ENCODE results near the gene KCNQ5.

Gene KCNQ5

DNA sequence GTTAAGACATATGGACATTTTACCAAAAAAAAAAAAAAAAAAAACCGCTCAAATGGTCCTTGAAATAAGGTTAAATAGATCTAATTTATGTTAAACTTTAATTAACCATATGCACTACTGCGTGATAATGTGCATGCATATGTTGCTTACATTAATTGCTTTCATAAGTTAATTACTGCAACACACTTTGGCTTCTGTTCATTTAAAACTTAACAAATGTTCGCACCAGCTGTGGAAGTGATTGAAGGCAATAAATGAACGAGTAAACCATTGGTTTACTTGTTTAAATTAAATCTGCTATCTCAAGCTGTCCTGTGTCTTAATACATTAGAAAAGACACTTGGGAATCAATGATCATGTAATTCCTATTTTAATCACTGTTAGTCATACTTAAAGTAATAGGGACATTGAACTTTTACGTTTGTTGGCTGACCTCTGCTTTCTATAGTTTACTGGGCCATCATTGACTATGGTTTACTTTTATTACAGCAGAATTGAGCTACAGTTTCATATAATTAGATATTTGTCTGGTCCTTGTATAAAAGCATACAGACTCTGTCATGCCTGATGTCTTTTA, 308.8 kb downstream of the KCNQ5 start:
- H3K27ac ChIP-seq, result peak overlapping the region; percentile 85
- no peaks in the 10 kb centered on the region for H3K9me3 ChIP-seq (ENCODE audit: severe bottlenecking)

DNA sequence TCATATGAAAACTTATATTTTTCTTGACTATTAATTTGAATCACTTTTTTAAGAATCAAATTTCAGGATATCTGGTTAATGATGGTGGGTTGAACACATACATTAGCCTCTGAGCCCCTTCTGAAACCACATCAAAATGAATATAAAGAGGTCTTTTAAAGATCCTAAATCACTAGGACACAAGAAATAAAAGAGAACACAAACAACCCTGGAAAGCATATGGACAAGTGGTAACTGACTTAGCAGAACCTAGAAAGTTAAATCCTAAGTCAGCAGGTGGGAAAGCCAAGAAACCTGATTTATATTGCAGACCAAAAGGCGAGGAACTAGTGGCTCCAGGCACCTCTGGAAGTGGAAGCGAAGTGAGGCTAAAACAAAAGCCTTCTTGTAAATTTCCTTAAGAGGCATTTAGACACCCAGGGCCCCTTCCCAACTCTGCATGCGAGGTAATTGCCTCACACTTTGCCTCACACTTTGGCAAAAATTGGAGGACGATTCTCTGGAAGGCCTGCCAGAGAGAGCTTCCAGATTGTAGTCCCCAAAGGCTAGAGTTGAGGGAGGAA, 309.5 kb downstream of the KCNQ5 start:
- peak overlapping the region; percentile 85 for H3K27ac ChIP-seq
- no peak overlapping the region for H3K4me3 ChIP-seq (ENCODE audit: low read depth, low read length)
- peak; percentile 52 for DNase-seq
- no peaks in the 10 kb centered on the region for H3K36me3 ChIP-seq
- H3K9me3 ChIP-seq (ENCODE audit: severe bottlenecking), result no peaks in the 10 kb centered on the region
- TF ChIP-seq, protein P1, sequence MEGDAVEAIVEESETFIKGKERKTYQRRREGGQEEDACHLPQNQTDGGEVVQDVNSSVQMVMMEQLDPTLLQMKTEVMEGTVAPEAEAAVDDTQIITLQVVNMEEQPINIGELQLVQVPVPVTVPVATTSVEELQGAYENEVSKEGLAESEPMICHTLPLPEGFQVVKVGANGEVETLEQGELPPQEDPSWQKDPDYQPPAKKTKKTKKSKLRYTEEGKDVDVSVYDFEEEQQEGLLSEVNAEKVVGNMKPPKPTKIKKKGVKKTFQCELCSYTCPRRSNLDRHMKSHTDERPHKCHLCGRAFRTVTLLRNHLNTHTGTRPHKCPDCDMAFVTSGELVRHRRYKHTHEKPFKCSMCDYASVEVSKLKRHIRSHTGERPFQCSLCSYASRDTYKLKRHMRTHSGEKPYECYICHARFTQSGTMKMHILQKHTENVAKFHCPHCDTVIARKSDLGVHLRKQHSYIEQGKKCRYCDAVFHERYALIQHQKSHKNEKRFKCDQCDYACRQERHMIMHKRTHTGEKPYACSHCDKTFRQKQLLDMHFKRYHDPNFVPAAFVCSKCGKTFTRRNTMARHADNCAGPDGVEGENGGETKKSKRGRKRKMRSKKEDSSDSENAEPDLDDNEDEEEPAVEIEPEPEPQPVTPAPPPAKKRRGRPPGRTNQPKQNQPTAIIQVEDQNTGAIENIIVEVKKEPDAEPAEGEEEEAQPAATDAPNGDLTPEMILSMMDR (IDR thresholded peaks at IDR 0.05; ENCODE audit: low read depth, low read length), result no peak
- no peaks in the 10 kb centered on the region for H3K27me3 ChIP-seq (ENCODE audit: insufficient read depth, low read depth, severe bottlenecking)

More for the DNA sequence above, 308.8 kb downstream of the KCNQ5 start:
- Histone ChIP-seq H3K36me3 (no peaks in the 10 kb centered on the region), H3K4me3 (ENCODE audit: low read depth, low read length) (no peak overlapping the region), H3K27me3 (ENCODE audit: insufficient read depth, low read depth, severe bottlenecking) (no peaks in the 10 kb centered on the region)
- TF ChIP-seq, protein P1 (IDR thresholded peaks at IDR 0.05; ENCODE audit: low read depth, low read length), result no peak
- DNase-seq, result no peak

DNA sequence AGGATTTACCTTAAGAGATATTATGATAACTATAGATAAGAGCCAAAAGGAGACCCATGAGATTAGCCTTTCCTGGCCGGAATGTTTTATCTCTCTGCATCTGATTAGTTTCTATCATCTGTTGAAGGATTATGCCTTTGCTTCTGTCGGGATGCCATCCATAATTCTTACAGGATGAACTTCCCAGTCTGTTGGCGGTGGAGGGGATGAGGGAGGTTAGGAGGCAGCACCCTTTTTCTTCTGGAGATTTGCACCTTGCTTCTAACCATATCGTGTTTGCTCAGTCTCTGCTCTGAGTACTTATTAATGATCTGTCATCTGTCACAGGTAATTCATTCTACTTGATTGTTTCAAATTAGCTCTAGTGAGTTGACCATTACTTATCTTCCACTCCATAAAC, 311.4 kb downstream of the KCNQ5 start:
- Histone ChIP-seq H3K9me3 (ENCODE audit: severe bottlenecking) (no peaks in the 10 kb centered on the region), H3K27me3 (ENCODE audit: insufficient read depth, low read depth, severe bottlenecking) (no peaks in the 10 kb centered on the region), H3K36me3 (no peaks in the 10 kb centered on the region), H3K4me3 (ENCODE audit: low read depth, low read length) (no peak overlapping the region), H3K27ac (peak overlapping the region; percentile 71)
- TF ChIP-seq, protein P1 (IDR thresholded peaks at IDR 0.05; ENCODE audit: low read depth, low read length), result no peak
- DNase-seq, result peak; percentile 86

GRCh38 chr6:72936766-72937559, 315.1 kb downstream of the KCNQ5 start:
- H3K4me3 ChIP-seq (ENCODE audit: low read depth, low read length), result no peak overlapping the region
- no peaks in the 10 kb centered on the region for H3K27me3 ChIP-seq (ENCODE audit: insufficient read depth, low read depth, severe bottlenecking)
- no peaks in the 10 kb centered on the region for H3K9me3 ChIP-seq (ENCODE audit: severe bottlenecking)
- H3K36me3 ChIP-seq, result no peaks in the 10 kb centered on the region; the same call in 1 of the 2 replicates
- no peak for DNase-seq
- TF ChIP-seq, protein P1 (IDR thresholded peaks at IDR 0.05; ENCODE audit: low read depth, low read length), result no peak
- H3K27ac ChIP-seq, result no peak overlapping the region

- TF ChIP-seq, protein P1 (IDR thresholded peaks at IDR 0.05; ENCODE audit: low read depth, low read length), result no peak
- H3K27me3 ChIP-seq (ENCODE audit: insufficient read depth, low read depth, severe bottlenecking), result no peaks in the 10 kb centered on the region
- H3K9me3 ChIP-seq (ENCODE audit: severe bottlenecking), result no peaks in the 10 kb centered on the region
- H3K4me3 ChIP-seq (ENCODE audit: low read depth, low read length), result no peak overlapping the region
- H3K36me3 ChIP-seq, result no peaks in the 10 kb centered on the region; the same call in 1 of the 2 replicates
- H3K27ac ChIP-seq, result no peak overlapping the region
- DNase-seq, result no peak
Observed at GRCh38 chr6:72938104-72938503, 316.2 kb downstream of the KCNQ5 start.
